ENCODE measurements around the gene NDE1.
"Not testable (repeated sequence)": the region's sequence is repeated elsewhere in the genome, so short reads cannot be mapped to it uniquely, and the experiment has no call there.

The NDE1 gene

GRCh38 chr16:15642557-15643047, 7.4 kb upstream of the NDE1 start:
- peak overlapping the region; percentile 99 for H3K27ac Mint-ChIP-seq
- H3K36me3 Mint-ChIP-seq, result peaks cover 9% of the 10 kb centered on the region
- no peaks in the 10 kb centered on the region for H3K27me3 Mint-ChIP-seq
- H3K4me3 Mint-ChIP-seq, result peak overlapping the region; percentile 94
- H3K4me1 Mint-ChIP-seq (ENCODE audit: low read depth), result peaks cover 59% of the 10 kb centered on the region
- peaks cover 6% of the 10 kb centered on the region for H3K9me3 Mint-ChIP-seq (ENCODE audit: low read depth)

- Mint-ChIP-seq H3K4me1 (ENCODE audit: low read depth) (peaks cover 54% of the 10 kb centered on the region), H3K27ac (peak within 1 kb of the TSS; percentile 99), H3K9me3 (ENCODE audit: low read depth) (peaks cover 6% of the 10 kb centered on the region), H3K4me3 (peak within 1 kb of the TSS; percentile 94), H3K36me3 (peaks cover 8% of the 10 kb centered on the region), H3K27me3 (no peaks in the 10 kb centered on the region)
Observed at GRCh38 chr16:15643048-15643945, 6.7 kb upstream of the NDE1 start, which contains the start of gene MARF1. TSS of gene MARF1 (minus strand) at chr16:15643154. CDS start at chr16:15639233, 3,921 bp downstream.

- peaks cover 2% of the 10 kb centered on the region for H3K9me3 Mint-ChIP-seq (ENCODE audit: low read depth)
- peaks cover 48% of the 10 kb centered on the region for H3K4me1 Mint-ChIP-seq (ENCODE audit: low read depth)
- H3K36me3 Mint-ChIP-seq, result peaks cover 3% of the 10 kb centered on the region
- H3K27me3 Mint-ChIP-seq, result no peaks in the 10 kb centered on the region
- peak overlapping the region; percentile 99 for H3K27ac Mint-ChIP-seq
- H3K4me3 Mint-ChIP-seq, result peak overlapping the region; percentile 94
Observed at GRCh38 chr16:15643946-15644250, 6.1 kb upstream of the NDE1 start.

- H3K4me1 Mint-ChIP-seq (ENCODE audit: low read depth), result peaks cover 44% of the 10 kb centered on the region
- H3K9me3 Mint-ChIP-seq (ENCODE audit: low read depth), result no peaks in the 10 kb centered on the region
Observed at GRCh38 chr16:15644267-15644961, 5.6 kb upstream of the NDE1 start.

DNA sequence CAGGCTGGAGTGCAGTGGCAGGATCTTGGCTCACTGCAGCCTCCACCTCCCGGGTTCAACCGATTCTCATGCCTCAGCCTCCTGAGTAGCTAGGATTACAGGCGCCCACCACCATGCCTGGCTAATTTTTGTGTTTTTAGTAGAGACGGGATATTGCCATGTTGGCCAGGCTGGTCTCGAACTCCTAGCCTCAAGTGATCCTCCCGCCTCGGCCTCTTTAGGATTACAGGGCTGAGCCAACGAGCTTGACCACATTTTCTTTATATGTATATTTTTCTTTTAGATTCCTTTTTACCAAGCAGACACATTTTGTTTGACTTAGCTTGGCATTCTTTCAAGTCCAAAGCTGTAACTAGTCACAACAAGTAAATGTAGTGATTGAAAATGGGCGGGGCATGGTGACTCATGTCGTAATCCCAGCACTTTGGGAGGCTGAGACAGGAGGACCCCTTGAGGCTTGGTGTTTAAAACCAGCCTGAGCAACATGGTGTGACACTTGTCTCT, 5.0 kb upstream of the NDE1 start:
- not testable (repeated sequence) for H3K27ac Mint-ChIP-seq; H3K27me3 Mint-ChIP-seq; H3K4me3 Mint-ChIP-seq; H3K36me3 Mint-ChIP-seq; H3K9me3 Mint-ChIP-seq (ENCODE audit: low read depth)
- H3K4me1 Mint-ChIP-seq (ENCODE audit: low read depth), result peaks cover 42% of the 10 kb centered on the region

More at GRCh38 chr16:15644267-15644961, 5.6 kb upstream of the NDE1 start:
- Mint-ChIP-seq H3K27me3 (no peaks in the 10 kb centered on the region), H3K4me3 (peak overlapping the region; percentile 94), H3K27ac (peak overlapping the region; percentile 99), H3K36me3 (no peaks in the 10 kb centered on the region)

DNA sequence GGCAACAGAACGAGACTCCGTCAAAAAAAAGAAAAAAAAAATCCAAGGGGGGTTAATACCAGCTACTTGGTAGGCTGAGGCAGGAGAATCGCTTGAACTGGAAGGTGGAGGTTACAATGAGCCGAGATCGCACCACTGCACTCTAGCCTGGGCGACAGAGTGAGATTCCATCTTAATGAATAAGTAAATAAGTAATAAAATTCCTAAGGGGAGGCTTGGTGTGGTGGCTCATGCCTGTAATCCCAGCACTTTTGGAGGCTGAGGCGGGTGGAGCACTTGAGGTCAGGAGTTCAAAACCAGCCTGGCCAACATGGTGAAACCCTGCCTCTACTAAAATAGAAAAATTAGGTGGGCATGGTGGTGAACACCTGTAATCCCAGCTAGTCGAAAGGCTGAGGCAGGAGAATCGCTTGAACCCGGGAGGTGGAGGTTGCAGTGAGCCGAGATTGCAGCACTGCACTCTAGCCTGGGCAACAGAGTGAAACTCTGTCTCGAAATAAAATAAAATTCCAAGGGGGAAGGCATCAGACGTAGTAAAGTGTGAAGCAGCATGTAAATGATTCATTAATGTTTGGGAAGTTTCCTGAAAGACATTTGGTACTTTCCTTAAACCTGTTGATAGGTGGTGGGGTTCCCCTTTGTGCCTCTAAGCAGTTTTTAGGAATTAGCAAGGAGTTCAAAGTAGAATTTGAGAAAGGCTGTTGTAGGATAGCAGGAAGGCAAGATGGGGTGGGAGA, 3.3 kb upstream of the NDE1 start:
- not testable (repeated sequence) for H3K4me3 Mint-ChIP-seq, H3K27me3 Mint-ChIP-seq

GRCh38 chr16:15647294-15648014, 2.6 kb upstream of the NDE1 start:
- H3K9me3 Mint-ChIP-seq (ENCODE audit: low read depth), result no peaks in the 10 kb centered on the region
- peaks cover 29% of the 10 kb centered on the region for H3K4me1 Mint-ChIP-seq (ENCODE audit: low read depth)
- no peaks in the 10 kb centered on the region for H3K36me3 Mint-ChIP-seq
- no peak overlapping the region for H3K4me3 Mint-ChIP-seq
- no peaks in the 10 kb centered on the region for H3K27me3 Mint-ChIP-seq
- no peak overlapping the region for H3K27ac Mint-ChIP-seq

More for the DNA sequence above, 3.3 kb upstream of the NDE1 start:
- H3K4me1 Mint-ChIP-seq (ENCODE audit: low read depth), result peaks cover 32% of the 10 kb centered on the region
- H3K27ac Mint-ChIP-seq; H3K9me3 Mint-ChIP-seq (ENCODE audit: low read depth); H3K36me3 Mint-ChIP-seq: not testable (repeated sequence)

- Mint-ChIP-seq H3K4me1 (ENCODE audit: low read depth) (peaks cover 36% of the 10 kb centered on the region), H3K9me3 (ENCODE audit: low read depth) (no peaks in the 10 kb centered on the region), H3K4me3 (no peak overlapping the region), H3K36me3 (no peaks in the 10 kb centered on the region), H3K27ac (peak overlapping the region; percentile 41), H3K27me3 (no peaks in the 10 kb centered on the region)
Observed at GRCh38 chr16:15648135-15648730, 1.8 kb upstream of the NDE1 start.

GRCh38 chr16:15649311-15649710, 734 bp upstream of the NDE1 start:
- Mint-ChIP-seq H3K4me1 (ENCODE audit: low read depth) (peaks cover 35% of the 10 kb centered on the region), H3K27ac (peak overlapping the region; percentile 72), H3K4me3 (peak overlapping the region; percentile 88)
- H3K9me3 Mint-ChIP-seq (ENCODE audit: low read depth); H3K36me3 Mint-ChIP-seq; H3K27me3 Mint-ChIP-seq: not testable (repeated sequence)

GRCh38 chr16:15649727-15650018, 372 bp upstream of the NDE1 start:
- H3K4me1 Mint-ChIP-seq (ENCODE audit: low read depth), result peaks cover 34% of the 10 kb centered on the region
- peak overlapping the region; percentile 72 for H3K27ac Mint-ChIP-seq
- no peaks in the 10 kb centered on the region for H3K36me3 Mint-ChIP-seq
- no peaks in the 10 kb centered on the region for H3K9me3 Mint-ChIP-seq (ENCODE audit: low read depth)
- H3K4me3 Mint-ChIP-seq, result peak overlapping the region; percentile 88
- no peaks in the 10 kb centered on the region for H3K27me3 Mint-ChIP-seq

DNA sequence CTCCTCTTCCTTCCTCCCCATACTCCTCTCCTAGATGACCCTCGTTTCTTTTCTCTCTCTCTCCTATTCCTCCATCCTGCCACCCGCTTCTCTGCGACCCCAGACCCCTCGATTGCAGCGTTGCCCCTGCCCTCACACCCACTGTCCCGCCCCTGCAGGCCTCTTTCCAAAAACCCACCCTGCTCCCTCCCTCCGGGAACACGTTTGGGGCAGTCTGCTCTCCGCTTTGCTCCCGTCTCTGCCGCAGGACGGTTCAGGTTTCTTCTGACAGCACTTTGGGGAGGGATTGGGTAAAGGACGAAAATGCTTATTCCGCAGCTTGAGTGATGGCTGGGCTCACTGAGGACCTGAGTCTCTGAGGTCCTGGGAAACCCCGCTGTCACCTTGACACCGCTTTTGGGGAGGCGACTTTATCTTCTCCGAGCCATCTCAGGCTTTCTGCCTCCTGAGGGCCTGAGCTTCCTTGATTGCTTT, 690 bp downstream of the NDE1 start:
- H3K27ac Mint-ChIP-seq, result peak overlapping the region; percentile 93
- H3K4me3 Mint-ChIP-seq, result peak overlapping the region; percentile 93
- H3K36me3 Mint-ChIP-seq, result no peaks in the 10 kb centered on the region
- H3K27me3 Mint-ChIP-seq, result no peaks in the 10 kb centered on the region
- H3K9me3 Mint-ChIP-seq (ENCODE audit: low read depth), result no peaks in the 10 kb centered on the region
- H3K4me1 Mint-ChIP-seq (ENCODE audit: low read depth), result peaks cover 32% of the 10 kb centered on the region

DNA sequence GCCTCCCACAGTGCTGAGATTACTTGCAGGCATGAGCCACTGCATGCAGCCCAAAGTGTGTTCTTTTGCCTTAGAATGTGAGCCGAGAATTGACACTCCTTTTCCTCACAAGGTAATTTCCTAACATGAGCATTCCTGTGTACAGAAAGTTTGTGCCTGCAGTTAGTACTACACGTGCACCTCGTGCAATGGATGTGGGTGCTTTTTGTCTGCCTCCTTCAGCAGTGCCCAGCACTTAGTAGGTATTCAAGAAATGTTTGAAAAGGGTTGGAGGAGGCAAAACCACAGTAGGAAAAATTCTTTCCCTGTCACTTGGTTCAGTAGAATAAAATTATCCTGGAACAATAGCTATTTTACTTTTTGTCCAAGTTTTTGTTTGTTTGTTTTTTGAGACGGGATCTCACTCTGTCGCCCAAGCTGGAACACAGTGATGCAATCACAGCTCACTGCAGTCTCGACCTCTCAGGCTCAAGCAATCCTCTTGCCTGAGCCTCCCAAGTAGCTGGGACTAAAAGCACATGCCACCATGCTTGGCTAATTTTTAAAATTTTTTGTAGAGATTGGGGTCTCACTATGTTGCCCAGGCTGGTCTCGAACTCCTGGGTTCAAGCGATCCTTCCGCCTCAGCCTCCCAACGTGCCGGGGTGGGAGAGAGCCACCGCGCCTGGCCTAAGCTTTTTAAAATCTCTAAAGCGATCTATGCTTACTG, 2.4 kb downstream of the NDE1 start:
- no peaks in the 10 kb centered on the region for H3K36me3 Mint-ChIP-seq
- no peaks in the 10 kb centered on the region for H3K27me3 Mint-ChIP-seq
- peaks cover 41% of the 10 kb centered on the region for H3K4me1 Mint-ChIP-seq (ENCODE audit: low read depth)
- peak overlapping the region; percentile 63 for H3K4me3 Mint-ChIP-seq
- peak overlapping the region; percentile 75 for H3K27ac Mint-ChIP-seq
- no peaks in the 10 kb centered on the region for H3K9me3 Mint-ChIP-seq (ENCODE audit: low read depth)

GRCh38 chr16:15653227-15653626, 3.2 kb downstream of the NDE1 start:
- peaks cover 2% of the 10 kb centered on the region for H3K36me3 Mint-ChIP-seq
- H3K27me3 Mint-ChIP-seq, result no peaks in the 10 kb centered on the region
- H3K27ac Mint-ChIP-seq, result peak overlapping the region; percentile 75
- H3K4me1 Mint-ChIP-seq (ENCODE audit: low read depth), result peaks cover 49% of the 10 kb centered on the region
- H3K9me3 Mint-ChIP-seq (ENCODE audit: low read depth), result no peaks in the 10 kb centered on the region
- peak overlapping the region; percentile 63 for H3K4me3 Mint-ChIP-seq

Data from activated naive CD8-positive, alpha-beta T cell (primary cell).